HG02943 (cell line): Measurements from ENCODE around the gene PSMB4.
"Not testable (repeated sequence)": the region's sequence is repeated elsewhere in the genome, so short reads cannot be mapped to it uniquely, and the experiment has no call there.

ENCODE experiments used
- ATAC-seq: cut with Tn5 transposase; IDR thresholded peaks from one replicate; pipeline ENCODE4 v1.9.1; 2021; ENCODE audit warnings: mild to moderate bottlenecking, low read depth, moderate library complexity; ENCODE audit not compliant: unreplicated experiment

Gene PSMB4

DNA sequence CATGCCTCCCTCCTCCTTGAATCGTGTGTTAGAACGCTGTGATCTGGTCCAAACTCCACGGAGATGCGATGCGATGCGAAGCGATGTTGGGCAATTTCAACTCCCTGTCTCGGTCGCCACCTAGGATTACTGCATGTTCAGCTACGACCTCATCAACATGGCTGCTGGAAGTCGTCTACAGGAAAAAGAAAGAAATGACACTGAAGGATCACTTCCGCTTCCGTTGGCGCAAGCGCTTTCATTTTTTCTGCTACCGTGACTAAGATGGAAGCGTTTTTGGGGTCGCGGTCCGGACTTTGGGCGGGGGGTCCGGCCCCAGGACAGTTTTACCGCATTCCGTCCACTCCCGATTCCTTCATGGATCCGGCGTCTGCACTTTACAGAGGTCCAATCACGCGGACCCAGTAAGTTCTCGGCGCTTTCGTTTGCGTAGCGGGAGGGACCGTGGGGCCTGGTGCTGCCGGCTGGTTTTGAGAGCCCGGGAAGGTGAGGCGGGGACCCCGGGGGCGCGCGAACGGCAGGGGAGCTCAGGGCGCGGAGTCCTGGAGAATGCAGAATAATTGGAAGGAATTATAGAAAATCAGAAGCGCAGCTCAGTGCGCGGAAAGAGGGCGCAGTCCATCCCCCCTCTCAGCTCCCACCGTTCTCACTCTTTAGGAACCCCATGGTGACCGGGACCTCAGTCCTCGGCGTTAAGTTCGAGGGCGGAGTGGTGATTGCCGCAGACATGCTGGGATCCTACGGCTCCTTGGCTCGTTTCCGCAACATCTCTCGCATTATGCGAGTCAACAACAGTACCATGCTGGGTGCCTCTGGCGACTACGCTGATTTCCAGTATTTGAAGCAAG lies at the start of gene PSMB4:
Gene PSMB4, plus strand, starts transcription at position 250 of the 848 bp plus-strand sequence. Its CDS starts 15 bp downstream, at position 265.
- ATAC-seq = peak; percentile 72

DNA sequence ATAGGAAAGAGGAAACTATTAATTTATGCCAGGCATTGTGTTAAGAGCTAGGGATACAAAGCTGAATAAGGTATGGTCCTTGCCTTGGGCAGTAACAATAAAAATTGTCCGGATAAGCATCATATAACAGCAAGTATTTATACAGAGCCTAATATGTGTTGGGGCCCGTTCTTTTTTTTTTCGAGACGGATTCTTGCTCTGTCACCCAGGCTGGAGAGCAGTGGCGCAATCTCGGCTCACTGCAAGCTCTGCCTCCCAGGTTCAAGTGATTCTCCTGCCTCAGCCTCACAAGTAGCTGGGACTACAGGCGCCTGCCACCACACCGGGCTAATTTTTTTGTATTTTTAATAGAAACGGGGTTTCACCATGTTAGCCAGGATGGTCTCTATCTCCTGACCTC lies 49.0 kb upstream of the PSMB4 start:
- ATAC-seq = not testable (repeated sequence)

DNA sequence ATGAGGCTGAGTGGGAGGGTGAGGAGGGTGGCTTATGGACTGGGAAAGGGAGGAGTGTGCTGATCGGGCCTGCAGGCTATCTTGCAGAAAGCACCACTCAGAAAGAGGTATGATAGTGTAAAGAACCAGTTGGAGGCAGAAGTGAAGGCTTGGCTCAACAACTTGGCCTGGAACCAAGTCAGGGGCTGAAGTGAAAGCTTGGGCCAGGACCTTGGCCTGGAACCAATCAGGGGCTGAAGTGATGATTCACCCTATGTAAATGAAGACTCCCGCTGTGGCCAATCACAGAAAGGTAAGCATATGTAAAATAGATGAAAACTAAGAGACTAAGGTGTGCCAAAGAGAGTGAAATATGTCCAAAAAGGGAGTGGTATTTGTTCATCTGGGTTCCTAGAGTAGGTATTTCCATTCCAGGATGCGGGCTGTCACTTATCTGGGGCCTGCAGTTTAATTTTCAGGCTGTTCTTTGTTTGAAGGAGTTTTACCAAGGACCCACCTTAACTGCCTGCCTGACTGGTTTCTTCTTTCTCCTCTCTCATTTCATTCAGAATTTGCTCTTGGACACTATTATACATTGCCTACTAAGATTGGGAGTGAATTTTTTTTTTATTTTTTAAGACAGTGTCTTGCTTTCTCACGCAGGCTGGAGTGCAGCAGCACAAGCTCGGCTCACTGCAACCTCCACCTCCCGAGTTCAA lies 47.2 kb upstream of the PSMB4 start:
- ATAC-seq = no peak

DNA sequence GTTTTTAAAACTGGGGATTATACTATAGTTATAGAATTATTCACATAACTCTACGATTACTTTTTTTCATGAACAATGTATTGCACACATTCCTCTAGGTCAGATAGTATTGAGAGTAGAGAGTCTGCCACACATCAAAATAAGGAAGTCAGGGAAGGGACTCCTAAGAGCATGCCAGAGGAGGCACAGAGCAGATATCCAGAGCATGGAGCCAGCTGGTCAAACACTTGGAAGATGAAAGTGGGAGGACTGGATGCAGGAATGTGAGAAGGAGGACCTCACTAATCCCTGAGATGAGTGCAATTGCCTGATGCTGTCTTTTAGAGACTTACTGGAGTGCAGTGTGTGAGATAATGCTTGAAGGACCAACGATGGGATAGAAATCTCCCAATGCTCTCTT lies 42.7 kb upstream of the PSMB4 start:
- no peak for ATAC-seq

DNA sequence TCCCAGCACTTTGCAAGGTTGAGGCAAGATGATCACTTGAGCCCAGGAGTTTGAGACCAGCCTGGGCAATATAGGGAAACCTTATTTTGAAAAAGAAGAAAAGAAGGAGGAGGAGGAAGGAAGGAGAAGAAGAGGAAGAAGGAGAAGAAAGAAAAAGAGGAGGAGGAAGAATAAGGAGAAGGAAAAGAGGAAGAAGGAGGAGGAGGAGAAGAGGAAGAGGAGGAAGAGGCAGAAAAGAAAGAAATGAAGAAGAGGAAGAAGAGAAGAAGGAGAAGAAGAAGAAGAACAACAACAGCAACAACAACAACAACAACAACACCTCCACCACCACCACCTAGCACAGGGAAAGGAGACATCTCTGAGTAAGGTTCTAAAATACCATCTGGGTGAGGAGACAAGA lies 37.5 kb upstream of the PSMB4 start:
- ATAC-seq = no peak

DNA sequence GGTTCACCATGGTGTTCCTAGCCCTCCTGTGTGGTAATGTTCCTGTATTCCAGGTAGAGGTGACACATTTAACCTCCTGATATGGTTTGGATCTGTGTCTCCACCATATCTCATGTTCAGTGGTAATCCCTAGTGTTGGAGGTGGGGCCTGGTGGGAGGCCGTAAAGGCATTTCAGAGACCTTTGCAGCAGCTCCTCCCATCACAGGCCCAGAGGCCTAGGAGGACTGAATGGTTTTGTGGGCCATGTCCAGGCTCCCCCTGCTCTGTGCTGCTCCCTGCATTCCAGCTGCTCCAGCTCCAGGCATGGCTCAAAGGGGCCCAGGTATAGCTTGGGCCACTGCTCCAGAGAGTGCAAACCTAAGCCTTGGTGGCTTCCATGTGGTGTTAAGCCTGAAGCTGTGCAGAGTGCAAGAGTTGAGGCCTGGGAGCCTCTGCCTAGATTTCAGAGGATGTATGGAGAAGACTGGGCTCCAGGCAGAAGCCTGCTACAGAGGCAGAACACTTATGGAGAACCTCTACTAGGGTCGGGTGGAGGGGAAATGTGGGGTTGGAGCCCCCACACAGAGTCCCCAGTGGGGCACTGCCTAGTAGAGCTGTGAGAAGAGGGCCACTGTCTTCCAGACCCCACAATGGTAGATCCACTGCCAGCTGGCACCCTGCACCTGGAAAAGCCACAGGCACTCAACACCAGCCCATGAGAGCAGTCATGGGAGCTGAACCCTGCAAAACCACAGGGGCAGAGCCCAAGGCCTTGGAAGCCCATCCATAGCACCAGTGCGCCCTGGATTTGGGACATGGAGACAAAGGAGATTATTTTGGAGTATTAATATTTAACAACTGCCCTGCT lies 36.8 kb upstream of the PSMB4 start:
- no peak for ATAC-seq

DNA sequence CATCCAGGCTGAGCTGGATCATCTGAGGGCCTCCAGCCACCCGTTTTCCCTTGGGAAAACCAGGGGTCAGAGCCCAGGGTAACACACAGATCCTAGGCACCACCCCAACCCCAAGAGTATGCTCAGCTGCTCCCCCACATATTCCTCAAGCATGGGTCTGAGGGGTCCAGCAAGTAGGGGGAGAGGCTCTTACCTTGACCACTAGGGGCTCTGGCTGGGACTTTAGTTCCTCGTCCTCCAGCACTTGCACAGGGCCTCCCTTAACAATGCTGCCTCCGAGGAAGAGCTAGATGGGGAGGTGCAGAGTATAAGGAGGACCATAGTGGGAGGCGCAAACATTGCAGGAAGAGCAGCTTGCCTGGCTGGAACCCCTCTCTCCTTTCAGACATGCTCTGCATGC lies 34.4 kb upstream of the PSMB4 start:
- ATAC-seq = no peak

DNA sequence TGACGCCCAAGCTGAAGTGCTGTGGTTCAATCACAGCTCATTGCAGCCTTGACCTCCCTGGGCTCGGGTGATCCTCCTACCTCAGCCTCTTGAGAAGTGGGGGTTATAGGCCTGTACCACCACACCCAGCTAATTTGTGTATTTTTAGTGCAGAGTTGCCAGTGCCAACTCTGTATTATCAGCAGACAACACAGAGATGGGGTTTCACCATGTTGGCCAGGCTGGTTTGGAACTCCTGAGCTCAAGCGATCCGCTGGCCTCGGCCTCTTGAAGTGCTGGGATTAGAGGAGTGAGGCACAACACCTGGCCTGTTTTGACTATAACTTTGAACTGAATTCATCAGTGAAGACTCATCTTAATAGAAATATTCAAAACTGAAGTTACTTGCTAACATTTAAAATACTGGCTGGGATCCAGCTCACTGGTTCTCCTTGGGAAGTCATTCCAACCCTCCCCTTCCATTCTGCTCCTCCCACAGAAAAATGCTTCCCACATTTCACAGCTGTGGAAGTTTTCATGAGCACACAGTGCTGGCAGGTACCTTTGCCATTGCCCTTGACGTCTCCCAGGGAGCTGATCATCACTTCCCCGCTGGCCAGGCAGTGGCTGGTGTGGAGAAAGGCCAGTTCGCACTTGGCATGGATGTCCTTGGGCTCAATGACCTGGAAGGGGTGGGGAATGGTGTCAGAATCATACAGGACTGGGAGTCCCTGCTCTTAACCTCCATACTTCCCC lies 31.5 kb upstream of the PSMB4 start:
- no peak for ATAC-seq

DNA sequence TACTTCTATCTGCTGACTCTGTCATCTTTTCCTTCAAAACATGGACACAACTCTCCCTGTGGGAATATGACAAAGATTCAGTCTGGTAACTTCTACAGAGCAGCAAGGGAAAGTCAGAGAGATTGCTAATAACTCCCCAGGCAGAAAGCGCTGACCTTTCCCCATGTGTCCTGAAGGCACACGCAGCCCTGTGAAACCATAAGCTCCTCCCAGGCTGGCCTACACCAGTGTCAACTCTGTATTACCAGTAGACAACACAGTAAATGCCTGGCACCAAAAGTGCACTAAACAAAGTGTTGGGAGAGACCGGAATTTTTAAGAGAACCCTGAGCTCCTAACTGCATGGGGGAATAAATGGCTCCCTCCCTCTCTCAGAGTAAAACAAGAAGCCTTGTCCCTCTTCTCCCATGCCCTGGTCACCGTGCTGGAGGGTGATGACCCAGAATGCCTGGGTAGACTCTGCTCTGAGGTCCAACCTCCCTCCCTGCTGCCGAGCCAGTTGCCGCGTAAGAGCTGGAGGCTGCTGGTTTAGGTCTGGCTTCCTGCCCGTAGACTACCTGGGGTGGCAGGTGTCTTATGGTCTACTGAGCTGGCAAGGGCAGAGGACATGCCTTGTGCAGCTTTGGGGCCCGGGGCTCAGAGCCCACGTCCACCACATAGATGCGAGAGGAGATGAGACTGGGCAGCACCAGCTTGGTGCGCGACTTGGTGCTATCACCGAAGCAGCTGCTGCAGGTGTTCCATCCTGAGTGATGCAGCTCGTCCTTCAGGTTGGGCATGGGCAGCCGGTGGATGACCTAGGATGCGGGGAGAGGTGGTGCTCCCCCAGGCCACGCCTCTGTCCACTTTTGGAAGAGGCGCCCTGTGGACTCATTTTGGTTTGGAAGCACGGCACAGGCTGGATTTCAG lies 30.7 kb upstream of the PSMB4 start:
- ATAC-seq = no peak

DNA sequence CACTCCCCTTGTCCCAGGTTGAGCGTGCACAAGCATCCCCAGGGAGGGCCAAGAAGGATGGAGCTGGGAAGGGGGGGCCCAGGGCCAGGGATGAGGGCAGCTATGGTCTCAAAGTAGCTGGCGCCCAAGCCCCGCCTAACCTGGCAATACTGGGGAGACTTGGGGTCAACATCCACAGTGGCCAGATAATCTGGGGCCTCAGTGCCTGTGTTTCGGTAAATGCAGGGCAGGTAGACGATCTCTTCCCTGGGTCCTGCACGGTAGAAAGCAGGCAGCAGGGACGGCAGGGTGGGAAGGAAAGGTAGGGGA lies 30.1 kb upstream of the PSMB4 start:
- ATAC-seq = no peak

DNA sequence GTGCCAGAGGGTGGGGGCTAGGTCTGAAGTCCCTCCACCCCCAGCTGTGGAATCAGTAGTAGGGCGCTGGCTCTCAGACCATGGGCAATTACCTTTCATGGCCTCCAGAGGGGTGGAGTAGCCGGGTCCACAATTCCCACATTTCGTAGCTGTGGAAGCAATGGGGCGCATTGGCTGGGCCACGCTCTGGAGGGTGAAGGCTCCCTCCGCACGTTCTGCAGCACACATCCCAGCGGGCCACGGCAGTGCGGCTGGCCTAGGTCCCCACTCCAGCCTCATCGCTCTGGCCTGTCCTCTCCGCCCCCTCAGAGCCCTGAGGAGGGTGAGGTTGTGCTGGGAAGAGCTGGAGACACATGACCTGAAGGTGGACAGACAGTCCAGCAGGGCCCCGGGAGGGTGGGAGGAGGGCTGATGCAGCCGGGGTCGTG lies 29.7 kb upstream of the PSMB4 start:
- no peak for ATAC-seq

DNA sequence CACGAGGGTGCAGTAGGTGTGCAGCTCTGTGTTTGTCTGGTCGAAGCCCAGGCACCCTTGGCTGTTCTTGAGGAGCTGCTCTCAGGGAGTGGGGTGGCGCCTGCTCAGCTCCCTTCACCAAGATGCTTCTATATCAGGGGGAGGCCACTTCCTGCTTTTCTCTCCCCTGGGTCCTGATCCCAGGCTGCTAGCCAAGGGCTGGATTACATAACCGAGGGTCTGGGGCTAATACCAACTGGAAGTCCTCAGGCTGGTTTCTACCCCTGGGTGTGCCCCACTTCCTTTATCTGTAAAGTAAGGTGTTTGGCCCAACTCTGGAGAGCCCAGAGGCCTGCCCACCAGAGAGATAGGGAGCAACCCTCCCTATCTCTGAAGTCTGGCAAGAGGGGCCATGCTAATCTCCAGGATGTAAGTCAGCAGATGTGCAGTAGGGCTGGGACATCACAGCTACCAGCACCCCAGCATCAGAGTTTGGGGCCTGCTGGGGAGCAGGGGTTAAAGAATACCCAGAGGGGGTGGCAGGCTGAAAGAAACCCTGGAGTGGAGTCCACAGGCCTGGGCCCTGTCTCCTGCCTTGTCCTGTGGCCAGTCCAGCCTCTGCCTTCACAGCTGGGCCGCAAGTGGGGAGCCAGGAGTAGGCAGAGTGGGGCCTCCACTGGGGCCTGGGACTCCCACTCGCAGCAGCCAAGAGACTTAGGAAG lies 29.0 kb upstream of the PSMB4 start:
- no peak for ATAC-seq

DNA sequence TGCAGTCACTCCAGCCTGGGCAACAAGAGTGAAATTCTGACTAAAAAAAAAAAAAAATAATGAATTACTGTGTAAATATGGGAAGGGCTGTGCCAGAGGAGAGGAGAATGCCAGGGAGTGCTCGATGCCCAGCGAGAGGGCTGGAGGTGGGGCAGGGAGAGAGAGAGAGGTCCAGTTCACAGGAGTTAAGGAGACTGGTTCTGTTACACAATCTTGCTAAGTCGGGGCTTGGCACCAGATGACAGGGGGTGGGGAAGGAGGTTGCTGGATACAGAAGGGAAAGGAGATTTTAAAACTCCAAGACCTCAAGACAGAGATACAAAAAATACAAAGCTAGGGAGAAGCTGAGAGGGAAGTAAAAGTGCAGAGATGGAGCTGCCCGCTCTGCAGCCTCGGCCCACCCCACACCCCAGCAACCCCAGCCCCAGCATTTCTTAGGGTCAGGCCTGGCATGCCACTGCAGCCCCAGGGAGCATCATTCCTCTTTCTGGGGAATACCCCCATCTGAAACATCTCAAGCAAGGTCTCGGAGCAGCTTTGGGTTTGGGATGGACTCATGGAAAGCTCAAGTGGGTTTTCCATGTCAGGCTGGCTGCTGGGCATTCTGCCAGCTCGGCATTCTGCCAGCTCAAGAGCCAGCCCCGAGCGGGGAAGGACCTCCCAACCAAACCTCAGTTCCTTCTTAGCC lies 27.9 kb upstream of the PSMB4 start:
- ATAC-seq = no peak

DNA sequence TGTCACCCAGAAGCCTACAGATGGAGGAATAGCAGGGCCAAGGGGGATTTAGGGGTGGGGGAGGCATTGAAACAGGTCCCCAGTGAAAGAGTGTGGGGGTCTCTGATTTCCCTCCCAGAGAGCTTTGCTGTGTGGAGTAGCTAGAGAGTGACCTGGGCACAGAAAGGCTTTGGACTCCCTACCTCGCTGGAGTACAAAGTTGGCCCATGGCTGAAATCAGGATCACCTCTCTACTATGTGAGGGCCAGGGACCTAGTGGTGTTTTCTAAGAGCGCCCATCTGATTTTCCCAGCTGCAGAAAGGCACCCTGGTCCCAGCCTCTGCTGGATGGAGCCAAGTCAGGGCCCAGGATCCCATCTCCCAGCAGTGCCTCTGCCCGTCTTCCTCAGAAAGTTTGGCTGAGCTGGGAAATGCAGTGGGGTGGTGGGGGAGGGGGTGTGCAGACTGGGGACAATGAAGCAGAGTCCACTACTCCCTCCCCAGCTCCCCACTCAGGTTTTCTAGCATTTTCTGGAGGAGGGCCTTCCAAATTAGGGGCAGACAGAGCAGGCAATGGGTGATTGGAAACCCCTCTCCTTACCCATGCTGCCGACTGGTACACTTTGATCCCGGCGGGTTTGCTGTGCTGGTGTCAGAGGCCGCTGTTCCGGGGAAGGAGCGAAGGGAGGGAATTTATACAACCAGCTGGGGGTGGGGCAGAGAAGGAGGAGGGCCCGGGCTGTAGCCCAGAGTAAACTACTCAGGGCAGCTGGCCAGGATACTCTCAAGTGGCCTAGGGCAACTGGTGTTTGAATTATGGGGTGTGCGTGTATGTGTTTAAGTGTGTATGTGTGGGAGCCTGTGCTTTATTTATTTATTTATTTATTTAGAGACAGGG lies 27.1 kb upstream of the PSMB4 start, which contains the start of gene SELENBP1:
Gene SELENBP1, minus strand, starts transcription at position 648 of the 877 bp plus-strand sequence. Its CDS starts 64 bp downstream, at position 584.
- ATAC-seq = no peak

DNA sequence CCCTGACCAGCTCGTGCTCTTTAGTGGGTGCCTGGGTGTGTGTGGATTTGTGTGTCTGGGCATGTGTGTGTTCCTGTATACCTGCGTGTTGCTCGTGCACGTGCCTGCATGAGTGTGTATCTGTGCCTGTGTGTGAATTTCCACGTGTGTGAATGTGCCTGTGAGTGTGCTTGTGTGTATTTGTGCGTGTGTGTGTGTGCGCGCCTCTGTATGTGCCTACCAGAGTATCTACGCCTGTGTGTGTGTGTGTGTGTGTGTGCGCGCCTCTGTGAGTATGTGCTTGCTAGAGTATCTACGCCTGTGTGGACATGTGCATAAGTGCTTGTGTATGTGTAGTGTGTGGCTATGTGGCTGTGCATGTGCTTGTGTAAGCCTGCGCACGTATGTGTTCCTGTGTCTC lies 26.2 kb upstream of the PSMB4 start:
- no peak for ATAC-seq

DNA sequence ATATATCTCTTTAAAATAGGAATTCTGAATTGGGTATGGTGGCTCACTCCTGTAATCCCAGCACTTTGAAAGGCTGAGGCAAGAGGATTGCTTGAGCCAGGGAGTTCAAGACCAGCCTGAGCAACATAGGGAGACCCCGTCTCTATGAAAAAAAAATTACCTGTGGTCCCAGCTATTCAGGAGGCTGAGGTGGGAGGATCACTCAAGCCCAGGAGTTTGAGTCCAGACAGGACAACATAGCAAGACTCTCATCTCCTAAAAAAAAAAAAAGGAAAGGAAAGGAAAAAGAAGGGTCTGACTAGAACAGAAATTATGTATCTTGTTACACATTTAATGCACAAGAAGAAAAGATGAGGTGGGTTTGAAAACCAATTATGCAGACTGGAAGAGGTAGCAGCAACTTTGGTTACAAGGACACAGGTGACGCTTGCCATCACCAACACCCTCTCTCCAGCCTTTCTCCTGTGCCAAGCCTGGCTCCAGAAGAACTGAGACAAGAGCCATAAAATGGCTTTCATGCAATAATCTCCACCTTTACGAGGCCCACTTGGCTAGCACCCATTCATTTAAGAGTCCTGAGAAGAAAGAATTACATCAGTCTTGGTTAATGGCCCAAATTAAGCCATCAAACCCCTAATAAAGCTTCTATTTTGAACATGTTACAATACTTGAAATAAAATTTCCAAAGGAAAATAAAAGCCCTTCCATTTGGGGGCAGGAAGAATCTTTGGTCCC lies 22.1 kb upstream of the PSMB4 start:
- no peak for ATAC-seq

DNA sequence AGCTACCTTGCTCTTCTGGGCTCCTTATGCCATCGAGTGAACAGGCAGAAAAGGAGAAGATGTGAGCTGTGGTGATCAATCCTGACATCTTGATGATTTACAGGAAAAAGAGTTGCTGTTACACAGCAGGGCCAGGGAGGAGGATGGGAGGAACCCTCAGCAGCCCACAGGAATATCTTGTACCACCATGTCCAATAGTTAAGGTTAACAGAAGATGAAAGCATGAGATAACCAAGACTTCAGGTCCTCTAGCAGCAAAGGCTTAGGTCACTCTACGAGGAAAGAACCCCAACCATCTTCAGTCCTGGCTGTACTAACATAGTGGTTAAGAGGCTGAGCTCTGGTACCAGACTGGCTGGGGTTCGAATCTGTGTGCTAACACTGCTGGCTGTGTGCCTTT lies 14.8 kb upstream of the PSMB4 start:
- ATAC-seq = no peak
